HepG2 (cell line): ENCODE results near the gene EFNA3. TPM values are rescaled to one million over a fixed set of nuclear protein-coding genes. Genes with fewer than 3 reads are reported as not detected.

Source experiments
- BCL3 ChIP-seq: sonication (generic); formaldehyde crosslinking; IDR thresholded peaks from 2 replicates; pipeline ENCODE4 v1.5.1; 2020; ENCODE audit warnings: mild to moderate bottlenecking, missing genetic modification reagents, moderate library complexity
- BHLHE40 ChIP-seq: IDR thresholded peaks from 2 replicates; pipeline ENCODE4 v1.6.1; 2011; ENCODE audit warnings: low read length, improper control_type of control experiment
- HMGXB4 ChIP-seq, 2 experiments: sonication (generic) in 1 of 2; formaldehyde crosslinking in 1 of 2; IDR thresholded peaks; 2 replicates each; pipeline versions ENCODE4 v1.4.0 to v1.6.1; 2018 to 2020; ENCODE audit warnings: missing genetic modification reagents in 2 of 2, borderline replicate concordance in 1 of 2, low read depth in 1 of 2, mild to moderate bottlenecking in 1 of 2, missing biosample characterization in 1 of 2
- IKZF5 ChIP-seq: IDR thresholded peaks from 2 replicates; pipeline ENCODE4 v1.6.1; 2018; ENCODE audit warnings: missing genetic modification reagents, mild to moderate bottlenecking, missing compliant biosample characterization
- MEIS1 ChIP-seq: sonication (generic); formaldehyde crosslinking; IDR thresholded peaks from 2 replicates; pipeline ENCODE4 v1.9.0; 2021; ENCODE audit warnings: mild to moderate bottlenecking, missing genetic modification reagents, moderate library complexity, borderline replicate concordance
- MTERF4 ChIP-seq: sonication (generic); formaldehyde crosslinking; IDR thresholded peaks from 2 replicates; pipeline ENCODE4 v1.8.0; 2023; ENCODE audit warnings: mild to moderate bottlenecking, missing genetic modification reagents
- NCOA1 ChIP-seq: sonication (generic); formaldehyde crosslinking; IDR thresholded peaks from 2 replicates; pipeline ENCODE4 v1.9.0; 2021; ENCODE audit warnings: missing genetic modification reagents
- RFX1 ChIP-seq: fragments of 450-650 bp; IDR thresholded peaks from 2 replicates; pipeline ENCODE4 v1.6.1; 2017
- SNRNP70 ChIP-seq: fragments of 200-400 bp; formaldehyde crosslinking; IDR thresholded peaks from 2 replicates; pipeline ENCODE4 v1.6.1; 2017; ENCODE audit warnings: mild to moderate bottlenecking, low read depth, low read length, moderate library complexity
- TEF ChIP-seq: sonication (generic); formaldehyde crosslinking; IDR thresholded peaks from 2 replicates; pipeline ENCODE4 v1.5.0; 2020; ENCODE audit warnings: missing genetic modification reagents
- TFDP2 ChIP-seq: sonication (generic); formaldehyde crosslinking; IDR thresholded peaks from 2 replicates; pipeline ENCODE4 v1.4.0; 2020; ENCODE audit warnings: missing genetic modification reagents
- ZNF17 ChIP-seq: sonication (generic); formaldehyde crosslinking; IDR thresholded peaks from 2 replicates; pipeline ENCODE4 v1.5.0; 2020; ENCODE audit warnings: mild to moderate bottlenecking, missing genetic modification reagents
- ZNF235 ChIP-seq: sonication (generic); formaldehyde crosslinking; IDR thresholded peaks from 2 replicates; pipeline ENCODE4 v1.8.1; 2023; ENCODE audit warnings: mild to moderate bottlenecking, missing genetic modification reagents, borderline replicate concordance
- ZNF563 ChIP-seq: sonication (generic); formaldehyde crosslinking; IDR thresholded peaks from 2 replicates; pipeline ENCODE4 v1.8.0; 2022; ENCODE audit warnings: mild to moderate bottlenecking, moderate library complexity, missing genetic modification reagents
- ZNF780A ChIP-seq: sonication (generic); formaldehyde crosslinking; IDR thresholded peaks from 2 replicates; pipeline ENCODE4 v1.8.0; 2022; ENCODE audit warnings: mild to moderate bottlenecking, missing genetic modification reagents, moderate library complexity
- polyA plus RNA-seq, 8 experiments: library from polyadenylated mRNA; depleted of rRNA in 3 of 8; stranded (reverse) in 7 of 8; unstranded in 1 of 8; fragments of >200 nt; fragmentation: Illumina TruSeq in 4 of 8; extraction: Trizol in 4 of 8; gene quantifications; 2 replicates each; pipeline versions ENCODE4 v1.2.1 to v1.2.3, GENCODE V29; 2011 to 2016; ENCODE audit warnings: low read depth in 4 of 8, missing spikeins in 1 of 8, mixed read lengths in 1 of 8; ENCODE audit not compliant: insufficient read depth in 1 of 8
- total RNA-seq, 5 experiments: library from RNA; depleted of rRNA; stranded (reverse); fragments of >200 nt; fragmentation: Illumina TruSeq; extraction: Trizol; gene quantifications; 2 replicates each; pipeline ENCODE4 v1.2.3, GENCODE V29; 2016; ENCODE audit warnings: low read depth in 1 of 5

Gene EFNA3
- total and polyA plus RNA-seq, 2 of the 13 experiments (the other 11 are each of a cell fraction or from before 2014, with no cell fraction given), result 1.0 to 5.7 TPM

- TF ChIP-seq TEF (CRISPR knock-in tag), result peak; percentile 77; the same call in 1 of the 2 replicates
- no peak for TF ChIP-seq SNRNP70
- no peak for TF ChIP-seq ZNF17 (CRISPR knock-in tag)
- TF ChIP-seq IKZF5 (CRISPR knock-in tag), result peak; percentile 88; the same call in 1 of the 2 replicates
- TF ChIP-seq BCL3 (CRISPR knock-in tag), result no peak; the same call in 1 of the 2 replicates
- TF ChIP-seq MTERF4 (CRISPR knock-in tag), result peak; percentile 46; the same call in 1 of the 2 replicates
- peak; percentile 85; the same call in 1 of the 2 replicates for TF ChIP-seq MEIS1 (CRISPR knock-in tag)
- TF ChIP-seq RFX1, result no peak
- no peak; the same call in 1 of the 2 replicates for TF ChIP-seq TFDP2
- no peak for TF ChIP-seq NCOA1 (CRISPR knock-in tag)
- TF ChIP-seq ZNF563 (CRISPR knock-in tag), result peak; percentile 57; the same call in 1 of the 2 replicates
- 0 out of 2 replicates have a peak, but pooled peaks have one; percentile 37 for TF ChIP-seq ZNF235
- TF ChIP-seq HMGXB4 (CRISPR knock-in tag; IDR thresholded peaks at IDR 0.05; ENCODE audit: borderline replicate concordance in 1 of 2, low read depth in 1 of 2), result peak; percentile 45 to 68; a peak in 3 of 4 replicates
- TF ChIP-seq ZNF780A, result peak; percentile 87
- TF ChIP-seq BHLHE40, result peak; percentile 83
These were observed 48.7 kb downstream of the EFNA3 start, which contains the start of gene EFNA1 (continued) for GRCh38 chr1:155127105-155127966.
